Endometrial microvascular endothelial cells (primary cell): ENCODE results near the gene CD177. TPM values are rescaled to one million over a fixed set of nuclear protein-coding genes. Genes with fewer than 3 reads are reported as not detected.
"Not testable (repeated sequence)": the region's sequence is repeated elsewhere in the genome, so short reads cannot be mapped to it uniquely, and the experiment has no call there.

Experiments
- in situ Hi-C: cut with HindIII; loops from 2 replicates; pipeline ENCODE4 v1.10.0; 2017; ENCODE audit warnings: low sequenced_read_pairs, low pct_unique_long_range_greater_than_20kb; ENCODE audit errors: inconsistent ontology term
- total RNA-seq: library from RNA; depleted of rRNA; stranded (reverse); fragments of >200 nt; gene quantifications from one replicate; pipeline ENCODE4 v1.2.3, GENCODE V29; 2015; ENCODE audit errors: inconsistent ontology term

CD177 gene
- 0.46 TPM for total RNA-seq

GRCh38 chr19:43353606-43354304, at the start of gene CD177:
Gene CD177, plus strand, starts transcription at chr19:43353686. Its CDS starts 29 bp downstream, at chr19:43353715.
- in situ Hi-C loops: no loop called here

GRCh38 chr19:43305642-43306041, 47.8 kb upstream of the CD177 start:
- in situ Hi-C loops: no loop called here

DNA sequence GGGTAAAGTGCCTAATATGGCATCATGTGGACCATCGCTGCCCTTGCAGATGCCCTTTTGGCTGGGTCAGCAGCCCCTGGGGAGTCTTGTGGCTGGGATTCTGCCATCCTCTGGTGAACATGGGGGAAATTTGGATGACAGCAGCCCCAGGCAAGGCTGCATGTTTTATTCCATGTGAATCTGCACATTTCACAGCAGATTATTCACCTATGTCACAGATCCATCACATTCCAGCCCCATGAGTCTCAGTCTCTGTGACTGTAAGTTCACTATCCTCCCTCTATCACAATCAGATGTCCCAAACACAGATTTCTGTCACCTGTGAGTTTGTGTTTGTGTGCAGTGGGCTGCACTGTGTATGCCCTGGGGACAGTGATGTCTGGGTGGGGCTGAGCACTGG, 47.4 kb upstream of the CD177 start:
- in situ Hi-C loops: no loop called here

DNA sequence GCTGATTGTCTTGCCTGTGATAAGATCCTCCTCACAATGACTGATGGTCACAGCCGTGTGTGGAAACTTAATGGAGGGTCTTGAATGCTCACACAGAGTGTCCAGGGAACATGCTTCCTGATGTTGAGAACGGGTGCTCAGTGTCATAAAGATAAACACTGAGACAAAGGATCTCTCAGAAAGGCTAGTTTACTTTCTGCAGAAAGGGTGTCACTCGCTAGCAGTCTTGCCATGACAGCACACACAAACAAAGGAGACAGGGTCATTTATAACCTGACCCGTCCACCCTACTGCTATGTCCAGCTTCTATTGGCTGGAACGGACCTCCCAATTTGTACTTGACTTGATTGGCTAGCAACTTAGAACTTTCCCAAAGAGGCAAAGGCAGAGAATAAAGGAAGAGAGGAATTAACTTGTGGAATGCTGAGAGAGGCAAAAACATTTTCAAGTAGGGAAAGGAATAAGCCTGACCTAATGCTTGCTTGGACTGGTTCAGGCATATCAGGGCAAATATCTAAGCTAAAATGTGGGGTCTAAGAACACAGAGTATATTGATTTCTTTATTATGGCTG, 45.2 kb upstream of the CD177 start:
- in situ Hi-C loops: no loop called here

DNA sequence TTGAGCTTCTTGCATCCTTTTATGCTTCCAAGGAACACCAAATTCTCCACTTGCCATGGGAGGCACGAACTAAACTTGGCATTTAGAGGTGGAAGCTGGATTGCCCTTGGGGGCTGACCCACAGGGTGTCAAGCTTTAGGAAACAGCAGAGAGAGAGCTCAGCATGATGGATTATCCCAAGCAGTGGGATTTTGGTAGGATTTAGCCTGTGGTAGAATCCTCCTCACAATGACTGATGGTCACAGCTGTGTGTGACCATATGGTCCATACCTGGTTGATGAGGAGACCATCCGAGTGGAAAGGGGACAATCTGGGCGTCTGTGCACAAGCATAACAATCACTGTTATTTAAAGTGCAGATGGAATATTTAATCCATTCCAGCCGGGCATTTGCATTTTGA, 44.0 kb upstream of the CD177 start:
- in situ Hi-C loops: no loop called here

- in situ Hi-C loops: no loop called here
Measured at GRCh38 chr19:43310221-43310620, 43.3 kb upstream of the CD177 start.

- in situ Hi-C loops: no loop called here
Measured at GRCh38 chr19:43311256-43311655, 42.2 kb upstream of the CD177 start.

GRCh38 chr19:43311706-43312105, 41.8 kb upstream of the CD177 start:
- in situ Hi-C loops: no loop called here

DNA sequence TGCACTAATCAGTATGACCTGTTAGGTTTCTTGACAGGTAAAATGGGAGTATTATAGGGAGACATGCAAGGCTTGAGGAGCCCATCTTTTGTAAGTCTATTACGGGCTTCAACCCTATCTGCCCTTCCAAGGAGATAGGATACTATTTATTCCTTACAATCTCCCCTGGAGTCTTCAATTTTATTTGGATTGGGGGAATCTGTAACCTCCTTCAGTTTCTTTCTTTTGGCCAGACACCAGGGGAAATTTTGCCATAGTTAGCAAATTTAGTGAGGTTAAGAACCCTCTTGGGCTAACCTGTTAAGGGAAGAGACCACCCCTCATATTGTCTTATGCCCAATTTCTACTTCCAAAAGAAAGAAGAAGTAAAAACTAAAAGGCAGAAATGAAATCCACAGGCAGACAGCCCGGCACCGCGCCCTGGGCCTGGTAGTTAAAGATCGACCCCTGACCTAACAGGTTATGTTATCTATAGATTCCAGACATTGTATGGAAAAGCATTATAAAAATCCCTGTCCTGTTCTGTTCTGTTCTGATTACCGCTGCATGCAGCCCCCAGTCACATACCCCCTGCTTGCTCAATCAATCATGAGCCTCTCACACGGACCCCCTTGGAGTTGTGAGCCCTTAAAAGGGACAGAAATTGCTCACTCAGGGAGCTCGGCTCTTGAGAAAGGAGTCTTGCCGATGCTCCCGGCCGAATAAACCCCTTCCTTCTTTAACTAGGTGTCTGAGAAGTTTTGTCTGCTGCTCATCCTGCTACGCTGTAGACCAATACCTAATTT, 39.6 kb upstream of the CD177 start:
- in situ Hi-C loops: no loop called here

DNA sequence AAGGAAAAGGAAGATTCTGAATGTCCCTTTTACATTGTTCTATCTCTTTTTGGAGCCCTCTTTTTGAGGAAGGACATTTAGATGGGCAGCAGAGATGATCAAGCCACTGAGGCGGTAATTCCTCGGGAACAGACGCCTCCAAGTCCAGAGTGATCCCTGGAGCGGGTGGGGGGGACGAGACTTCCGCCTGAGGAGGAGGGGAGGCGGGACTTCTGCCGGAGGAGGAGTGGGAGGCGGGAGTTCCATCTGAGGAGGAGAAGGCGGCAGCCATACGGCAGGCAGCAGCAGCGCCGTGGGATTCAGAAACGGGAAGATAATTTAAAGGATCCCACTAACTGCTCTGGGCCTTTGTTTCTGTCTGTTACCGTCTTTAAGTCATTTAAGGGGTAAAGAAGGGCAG, 37.6 kb upstream of the CD177 start:
- in situ Hi-C loops: no loop called here

GRCh38 chr19:43316591-43317319, 36.7 kb upstream of the CD177 start:
- in situ Hi-C loops: no loop called here

DNA sequence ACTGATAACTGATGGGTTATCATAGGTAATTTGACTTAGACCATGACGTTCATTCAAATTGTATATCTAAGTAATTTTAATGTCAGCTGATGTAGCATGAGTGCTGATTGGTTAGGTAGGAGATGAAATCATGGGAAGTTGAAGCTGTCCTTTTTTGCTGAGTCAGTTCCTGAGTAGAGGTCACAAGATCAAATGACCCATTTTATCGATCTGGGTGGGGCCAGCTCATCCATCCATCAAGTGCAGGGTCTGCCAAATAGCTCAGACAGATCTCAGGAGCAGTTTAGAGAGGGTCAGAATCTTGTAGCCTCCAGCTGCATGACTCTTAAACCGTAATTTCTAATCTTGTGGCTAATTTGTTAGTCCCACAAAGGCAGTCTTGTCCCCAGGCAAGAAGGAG, 35.3 kb upstream of the CD177 start:
- in situ Hi-C loops: no loop called here

DNA sequence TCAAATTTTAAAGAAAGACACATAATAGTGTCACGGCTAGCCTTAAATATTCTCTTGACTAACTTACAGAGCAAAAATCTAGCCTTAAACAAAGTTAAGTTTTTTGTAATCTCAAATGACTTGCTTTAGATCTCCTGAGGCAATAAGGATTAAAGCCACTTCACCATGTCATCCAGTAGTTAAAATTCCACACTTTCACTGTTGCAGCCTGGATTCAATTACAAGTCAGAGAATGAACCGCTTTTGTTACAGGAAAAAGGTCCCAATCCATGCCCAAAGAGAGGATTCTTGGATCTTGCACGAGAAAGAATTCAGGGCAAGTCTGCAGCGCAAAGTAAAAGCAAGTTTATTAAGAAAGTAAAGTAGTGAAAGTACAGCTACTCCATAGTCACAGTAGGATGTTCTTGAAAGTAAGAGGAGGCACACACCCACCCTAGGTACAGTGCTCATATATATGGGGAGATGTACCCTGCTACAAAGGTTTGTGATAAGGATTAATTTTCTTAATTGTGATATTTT, 34.6 kb upstream of the CD177 start:
- in situ Hi-C loops: no loop called here

DNA sequence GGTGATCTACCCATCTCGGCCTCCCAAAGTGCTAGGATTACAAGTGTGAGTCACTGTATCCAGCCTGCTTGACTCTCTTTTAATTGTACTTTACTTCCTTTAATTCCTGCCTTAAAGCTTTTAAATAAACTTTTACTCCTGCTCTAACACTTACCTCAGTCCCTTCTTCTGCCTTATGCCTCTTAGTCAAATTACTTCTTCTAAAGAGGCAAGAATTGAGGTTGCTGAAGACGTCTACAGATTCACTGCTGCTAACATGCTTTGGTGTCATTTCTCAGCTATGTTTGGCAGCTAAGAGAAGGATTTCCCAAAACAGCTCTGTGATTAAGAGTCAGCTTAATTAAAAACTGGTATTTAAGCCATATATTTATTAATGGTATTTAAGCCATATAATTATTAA, 32.9 kb upstream of the CD177 start:
- in situ Hi-C loops: no loop called here

GRCh38 chr19:43326761-43327160, 26.7 kb upstream of the CD177 start:
- in situ Hi-C loops: not testable (repeated sequence)

DNA sequence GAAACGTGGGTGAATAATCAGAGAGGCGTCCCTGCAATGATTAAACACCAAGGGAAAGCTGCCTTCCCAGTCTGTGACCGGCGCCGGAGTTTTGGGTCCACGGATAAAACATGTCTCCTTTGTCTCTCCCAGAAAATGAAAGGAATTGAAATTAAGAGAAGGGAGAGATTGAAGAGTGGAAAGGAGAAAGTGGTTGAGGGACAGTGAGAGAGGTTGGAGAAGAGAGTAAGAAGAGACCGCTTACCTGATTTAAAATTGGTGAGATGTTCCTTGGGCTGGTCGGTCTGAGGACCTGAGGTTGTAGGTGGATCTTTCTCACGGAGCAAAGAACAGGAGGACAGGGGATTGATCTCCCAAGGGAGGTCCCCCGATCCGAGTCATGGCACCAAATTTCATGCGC, 24.9 kb upstream of the CD177 start:
- in situ Hi-C loops: not testable (repeated sequence)

GRCh38 chr19:43329049-43329448, 24.4 kb upstream of the CD177 start:
- in situ Hi-C loops: not testable (repeated sequence)

DNA sequence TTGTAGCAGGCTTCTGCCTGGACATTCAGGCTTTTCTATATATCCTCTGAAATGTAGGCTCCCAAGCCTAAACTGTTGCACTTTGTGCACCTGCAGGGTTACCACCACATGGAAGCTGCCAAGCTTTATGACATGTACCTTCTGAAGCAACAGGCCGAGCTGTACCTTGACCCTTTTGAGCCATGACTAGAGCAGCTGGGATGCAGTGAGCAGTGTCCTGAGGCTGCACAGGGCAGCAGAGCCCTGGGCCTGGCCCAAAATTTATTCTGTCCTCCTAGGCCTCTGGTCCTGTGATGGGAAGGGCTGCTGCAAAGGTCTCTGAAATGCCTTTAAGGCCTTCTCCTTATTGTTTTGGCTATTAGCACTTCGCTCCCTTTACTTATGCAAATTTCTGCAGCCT, 23.5 kb upstream of the CD177 start:
- in situ Hi-C loops: no loop called here

DNA sequence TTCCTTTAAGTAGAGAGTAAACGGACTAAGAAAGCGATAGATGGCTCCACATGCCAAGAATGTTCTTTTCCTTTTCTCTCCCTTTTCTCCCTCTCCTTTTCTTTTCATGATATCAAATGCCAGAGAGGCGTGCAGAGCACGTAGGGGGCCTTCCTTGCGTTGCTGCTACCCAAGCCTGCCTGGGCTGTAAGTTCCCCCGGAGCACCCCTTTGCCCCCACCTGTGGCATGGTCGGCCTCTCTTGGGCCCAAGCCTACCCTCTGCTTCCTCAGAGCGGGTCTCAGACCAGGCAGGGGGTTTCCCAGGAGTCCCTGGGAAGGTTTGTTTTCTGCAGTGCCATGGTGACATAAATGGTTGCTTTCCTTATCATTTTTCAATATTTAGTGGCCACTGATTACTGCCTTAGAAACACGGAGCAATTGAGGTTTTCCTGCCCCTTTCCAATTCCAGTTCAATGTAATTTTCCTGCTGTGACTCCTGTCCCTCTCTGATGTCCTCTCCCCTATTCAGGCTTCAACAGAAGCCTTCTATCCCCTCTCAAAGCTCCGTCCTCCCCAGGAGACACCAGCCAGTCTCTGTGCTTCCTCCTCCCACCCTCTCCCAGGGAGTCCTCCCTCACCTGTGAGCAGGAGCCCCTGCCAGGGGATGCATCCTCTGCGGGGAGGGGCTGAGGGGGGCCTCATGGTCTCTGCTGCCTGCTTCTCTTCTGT, 22.6 kb upstream of the CD177 start:
- in situ Hi-C loops: no loop called here
